ENCODE results near the gene TDRD9.

TDRD9 gene

GRCh38 chr14:104075530-104076151, 147.4 kb downstream of the TDRD9 start:
- DNase-seq (ENCODE audit: low read depth in 2 of 2): no peak

- DNase-seq (ENCODE audit: low read depth in 2 of 2): no peak
Measured at GRCh38 chr14:104076743-104077142, 148.5 kb downstream of the TDRD9 start.

- DNase-seq (ENCODE audit: low read depth in 2 of 2): peak; percentile 72
Measured at GRCh38 chr14:104078031-104078455, 149.8 kb downstream of the TDRD9 start.

GRCh38 chr14:104080376-104081260, 152.4 kb downstream of the TDRD9 start:
- DNase-seq (ENCODE audit: low read depth in 2 of 2): no peak

- DNase-seq (ENCODE audit: low read depth in 2 of 2): no peak
Measured at GRCh38 chr14:104081261-104081835, 153.1 kb downstream of the TDRD9 start.

GRCh38 chr14:104081951-104082464, 153.8 kb downstream of the TDRD9 start:
- DNase-seq (ENCODE audit: low read depth in 2 of 2): no peak

DNA sequence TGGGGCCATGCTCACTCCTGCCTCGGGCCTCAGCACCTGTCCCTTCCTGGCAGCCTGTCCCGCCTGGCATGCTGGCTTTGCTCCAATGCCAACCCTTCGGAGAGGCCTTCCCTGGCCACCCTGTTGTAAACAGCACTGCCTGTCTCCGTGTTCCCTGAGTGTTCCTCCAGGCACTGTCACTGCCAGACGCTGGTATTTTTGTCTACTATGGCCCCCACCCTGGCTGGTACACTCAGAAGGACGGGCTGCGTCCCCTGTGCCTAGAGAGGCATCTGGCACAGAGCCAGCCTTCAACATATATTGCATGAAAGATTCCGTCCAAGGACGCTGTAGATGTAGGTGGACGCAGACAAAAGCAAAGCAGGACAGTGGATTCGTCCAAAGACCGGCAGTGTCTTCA, 154.6 kb downstream of the TDRD9 start:
- DNase-seq (ENCODE audit: low read depth in 2 of 2): no peak

DNA sequence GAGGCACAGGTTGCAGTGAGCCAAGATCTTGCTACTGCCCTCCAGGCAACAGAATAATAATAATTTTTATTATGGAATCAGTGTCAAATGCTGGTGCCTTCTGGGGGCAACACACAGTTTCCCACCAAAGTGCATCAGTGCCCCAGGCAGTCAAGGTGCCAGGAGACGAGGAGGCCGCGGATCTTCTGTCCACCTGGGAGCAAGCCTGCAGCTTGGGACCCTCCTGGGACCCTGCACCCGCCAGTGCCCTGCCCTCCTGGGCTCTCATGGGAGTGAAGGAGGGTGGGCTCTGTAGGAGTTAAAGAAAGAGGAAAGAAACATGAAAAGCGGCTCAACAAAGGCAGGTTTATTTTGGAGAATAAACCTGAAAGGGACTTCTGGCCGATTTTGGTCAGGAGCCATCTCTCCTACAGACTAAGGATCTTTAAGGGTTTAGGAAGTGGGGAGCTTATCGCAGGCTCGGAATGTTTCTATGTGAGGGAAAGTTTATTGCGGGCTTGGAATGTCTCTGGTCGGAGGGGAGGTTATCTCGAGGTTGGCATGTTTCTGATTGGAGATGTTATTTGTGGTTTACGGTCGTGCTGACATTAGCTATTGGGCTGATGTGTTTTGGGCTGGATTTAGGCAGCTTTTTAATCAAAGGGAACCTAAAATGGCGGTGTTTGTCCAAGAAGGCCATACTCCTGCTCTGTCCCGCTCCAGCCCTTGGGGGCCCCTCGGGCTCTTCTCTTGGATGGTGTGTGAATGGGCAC, 156.2 kb downstream of the TDRD9 start:
- DNase-seq (ENCODE audit: low read depth in 2 of 2): no peak

GRCh38 chr14:104085032-104085888, 157.0 kb downstream of the TDRD9 start, which contains the start of gene ASPG:
ASPG (plus strand) TSS chr14:104085700; CDS start chr14:104085771, 71 bp downstream.
- no peak for DNase-seq (ENCODE audit: low read depth in 2 of 2)

DNA sequence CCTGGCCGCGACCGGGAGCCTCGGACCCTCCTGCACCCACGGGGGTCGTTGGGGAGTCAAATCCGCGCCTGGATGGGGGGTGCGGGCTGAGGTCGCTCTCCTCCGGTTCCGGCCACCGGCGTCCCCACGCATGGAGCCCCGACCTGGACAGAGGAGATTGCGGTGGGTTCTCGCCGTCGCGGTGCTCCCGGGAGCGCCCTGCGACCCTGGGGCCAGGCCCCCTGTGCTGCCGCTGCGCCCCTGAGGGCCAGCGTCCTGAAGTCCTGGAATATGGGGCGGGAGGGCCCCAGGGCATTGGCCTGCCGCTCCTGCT, 157.6 kb downstream of the TDRD9 start:
- no peak for DNase-seq (ENCODE audit: low read depth in 2 of 2)

- no peak for DNase-seq (ENCODE audit: low read depth in 2 of 2)
Measured at GRCh38 chr14:104086210-104086660, 158.0 kb downstream of the TDRD9 start.

DNA sequence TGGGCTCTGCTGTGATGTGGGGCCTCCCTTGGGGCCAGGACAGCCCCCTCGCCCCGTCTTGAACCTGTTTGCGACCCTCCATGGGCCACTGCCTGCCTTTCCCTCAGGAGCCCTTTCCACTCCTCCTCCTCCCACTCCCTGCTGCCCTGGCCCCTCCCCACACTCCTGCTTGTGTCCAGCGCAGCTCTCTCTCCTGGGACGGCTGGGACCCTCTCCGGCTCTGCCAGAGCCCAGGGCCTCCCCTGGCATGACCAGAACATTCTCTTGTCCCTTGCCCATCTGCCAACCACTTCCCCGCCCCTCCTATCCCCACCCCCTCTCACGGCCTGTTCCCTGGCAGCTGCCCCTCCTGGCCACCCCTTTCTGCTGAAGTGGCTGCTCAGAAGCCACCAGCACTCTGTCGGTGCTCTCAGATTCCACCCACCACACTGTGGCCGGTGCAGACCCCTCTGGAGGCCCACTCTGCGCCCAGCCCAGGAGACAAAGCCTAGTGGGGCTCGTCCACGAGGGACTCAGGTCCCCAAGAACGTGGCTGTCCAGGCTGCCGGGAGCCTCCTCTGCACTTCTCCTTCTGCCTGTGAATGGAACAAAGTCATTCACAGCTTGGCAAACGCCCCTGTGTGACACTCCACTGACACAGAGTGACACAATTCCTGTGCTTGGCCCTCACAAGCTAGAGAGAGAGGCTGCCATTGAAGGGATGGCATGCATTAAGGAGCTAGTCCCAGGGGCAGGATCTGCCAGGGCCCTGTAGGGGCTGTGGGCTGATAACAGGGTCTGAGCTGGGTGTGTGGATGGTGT, 158.6 kb downstream of the TDRD9 start:
- no peak for DNase-seq (ENCODE audit: low read depth in 2 of 2)

GRCh38 chr14:104087505-104087904, 159.2 kb downstream of the TDRD9 start:
- DNase-seq (ENCODE audit: low read depth in 2 of 2): no peak

- no peak for DNase-seq (ENCODE audit: low read depth in 2 of 2)
Measured at GRCh38 chr14:104087981-104088850, 160.0 kb downstream of the TDRD9 start.

DNA sequence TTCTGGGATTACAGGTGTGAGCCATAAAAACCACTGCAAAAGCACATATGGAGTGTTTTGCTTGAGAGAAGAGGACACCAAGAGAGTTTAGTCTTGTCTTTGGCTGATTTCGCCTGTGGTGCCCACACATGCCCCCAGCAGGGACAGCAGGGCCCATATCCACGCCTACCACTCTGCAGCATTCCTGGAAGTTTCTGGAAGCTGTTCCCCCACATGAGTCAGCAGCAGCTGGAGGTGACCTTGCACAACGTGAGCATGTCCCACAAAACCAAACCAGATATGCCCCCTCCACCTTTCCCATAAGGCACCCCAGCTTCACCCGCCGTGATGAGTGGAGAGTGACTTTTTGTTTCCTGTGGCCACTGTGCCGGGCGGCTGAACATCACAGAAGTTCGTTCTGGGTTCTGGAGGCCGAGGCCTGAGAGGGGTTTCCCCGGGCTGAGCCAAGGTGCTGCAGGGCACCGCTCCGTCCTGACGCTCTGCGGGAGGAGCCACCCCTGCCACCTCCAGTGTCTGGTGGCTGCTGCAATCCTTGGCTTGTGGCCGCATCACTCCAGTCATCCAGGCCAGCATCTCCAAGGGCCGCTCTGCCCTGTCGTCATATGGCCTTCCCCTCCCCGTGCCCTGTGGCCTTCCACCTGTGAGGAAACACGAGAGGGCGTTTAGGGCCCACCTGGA, 162.0 kb downstream of the TDRD9 start:
- DNase-seq (ENCODE audit: low read depth in 2 of 2): no peak

DNA sequence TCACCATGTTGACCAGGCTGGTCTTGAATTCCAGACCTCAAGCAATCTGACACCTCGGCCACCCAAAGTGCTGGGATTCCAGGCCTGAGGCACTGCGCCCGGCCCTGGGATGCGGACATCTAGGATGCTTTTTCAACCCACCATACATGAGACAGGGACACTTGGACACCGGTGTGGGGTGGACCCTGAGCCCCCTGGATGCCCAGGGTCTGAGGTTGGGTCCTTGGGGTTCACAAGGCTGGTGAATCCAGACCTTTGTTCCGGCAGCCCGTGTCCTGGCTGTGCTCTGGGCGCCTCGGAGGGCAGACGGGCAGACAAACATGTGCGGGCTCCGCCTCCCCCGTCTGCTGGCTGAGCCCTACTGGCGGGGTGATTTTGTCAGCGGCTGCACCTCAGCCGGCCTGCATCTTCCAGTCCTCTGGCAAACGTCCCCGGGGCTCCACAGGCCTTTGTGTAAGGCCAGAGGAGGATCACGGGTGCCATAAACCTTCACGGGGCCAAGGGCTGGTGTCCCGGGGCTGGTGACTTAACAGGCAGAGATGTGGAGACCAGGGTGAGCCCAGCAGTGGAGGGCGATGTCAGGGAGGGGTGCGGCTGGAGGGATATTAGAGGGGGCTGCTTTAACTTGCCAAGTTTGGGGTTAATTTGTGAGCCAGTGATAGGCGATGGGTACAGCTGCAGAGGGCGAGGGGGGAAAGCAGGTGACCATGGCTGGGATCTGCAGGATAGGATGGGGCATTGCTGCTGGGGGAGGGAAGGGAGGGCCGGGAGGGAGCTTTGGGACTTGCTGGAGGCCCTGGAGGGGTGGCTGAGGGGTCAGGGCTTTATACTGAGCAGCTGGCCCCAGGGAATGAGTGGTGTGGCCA, 163.0 kb downstream of the TDRD9 start:
- no peak for DNase-seq (ENCODE audit: low read depth in 2 of 2)

All from stimulated activated CD8-positive, alpha-beta memory T cell treated with anti-CD3 and anti-CD28 coated beads, Interleukin-7, amount 100 ng/mL, for 4 hours (primary cell).